Measurements from ENCODE around the gene SH2B2. TPM values are rescaled to one million over a fixed set of nuclear protein-coding genes. Genes with fewer than 3 reads are reported as not detected.

Gene SH2B2
- total RNA-seq, 1 donor from 2014 or later = 11.6 TPM

DNA sequence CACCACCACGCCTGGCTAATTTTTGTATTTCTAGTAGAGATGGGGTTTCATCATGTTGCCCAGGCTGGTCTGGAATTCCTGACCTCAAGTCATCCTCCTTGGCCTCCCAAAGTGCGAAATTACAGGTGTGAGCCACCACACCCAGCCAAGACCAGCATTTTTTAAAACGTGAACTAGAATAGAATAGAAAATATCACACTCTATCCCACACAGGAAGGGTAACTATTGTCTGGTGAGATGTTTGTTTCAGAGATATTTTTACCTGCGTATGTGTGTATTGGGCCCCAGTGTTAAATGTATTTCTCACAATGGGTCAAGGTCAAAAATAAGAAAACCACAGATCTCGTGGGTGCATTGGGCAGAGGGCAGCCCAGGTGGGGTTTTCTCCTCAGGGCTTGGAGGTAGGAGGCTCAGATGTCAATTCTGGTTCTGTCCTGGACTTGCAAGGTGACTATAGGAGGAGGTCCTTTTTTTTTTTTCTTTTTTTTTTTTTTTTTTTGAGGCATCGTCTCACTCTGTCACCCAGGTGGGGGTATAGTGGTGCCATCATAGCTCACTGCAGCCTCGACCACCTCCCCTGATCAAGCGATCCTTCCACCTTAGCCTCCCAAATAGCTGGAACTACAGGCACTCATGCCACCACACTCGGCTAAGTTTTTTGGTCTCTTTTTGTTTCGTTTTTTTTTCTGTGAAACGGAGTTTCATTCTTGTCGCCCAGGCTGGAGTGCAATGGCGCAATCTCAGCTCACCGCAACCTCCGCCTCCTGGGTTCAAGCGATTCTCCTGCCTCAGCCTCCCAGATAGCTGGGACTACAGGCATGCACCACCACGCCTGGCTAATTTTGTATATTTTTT lies 19.0 kb downstream of the SH2B2 start:
- H3K27ac Mint-ChIP-seq (ENCODE audit: unreplicated experiment) = no peak overlapping the region
- TF ChIP-seq CTCF (IDR thresholded peaks at IDR 0.05; ENCODE audit: partially characterized antibody, unreplicated experiment) = no peak
- peaks cover 6% of the 10 kb centered on the region for H3K27me3 Mint-ChIP-seq (ENCODE audit: unreplicated experiment)
- no peaks in the 10 kb centered on the region for H3K36me3 Mint-ChIP-seq (ENCODE audit: unreplicated experiment)
- H3K9me3 Mint-ChIP-seq (ENCODE audit: unreplicated experiment) = peaks cover 6% of the 10 kb centered on the region
- H3K4me1 Mint-ChIP-seq (ENCODE audit: low read depth, unreplicated experiment) = peaks cover 2% of the 10 kb centered on the region
- DNase-seq = no peak
- no peak overlapping the region for H3K4me3 Mint-ChIP-seq (ENCODE audit: unreplicated experiment)

DNA sequence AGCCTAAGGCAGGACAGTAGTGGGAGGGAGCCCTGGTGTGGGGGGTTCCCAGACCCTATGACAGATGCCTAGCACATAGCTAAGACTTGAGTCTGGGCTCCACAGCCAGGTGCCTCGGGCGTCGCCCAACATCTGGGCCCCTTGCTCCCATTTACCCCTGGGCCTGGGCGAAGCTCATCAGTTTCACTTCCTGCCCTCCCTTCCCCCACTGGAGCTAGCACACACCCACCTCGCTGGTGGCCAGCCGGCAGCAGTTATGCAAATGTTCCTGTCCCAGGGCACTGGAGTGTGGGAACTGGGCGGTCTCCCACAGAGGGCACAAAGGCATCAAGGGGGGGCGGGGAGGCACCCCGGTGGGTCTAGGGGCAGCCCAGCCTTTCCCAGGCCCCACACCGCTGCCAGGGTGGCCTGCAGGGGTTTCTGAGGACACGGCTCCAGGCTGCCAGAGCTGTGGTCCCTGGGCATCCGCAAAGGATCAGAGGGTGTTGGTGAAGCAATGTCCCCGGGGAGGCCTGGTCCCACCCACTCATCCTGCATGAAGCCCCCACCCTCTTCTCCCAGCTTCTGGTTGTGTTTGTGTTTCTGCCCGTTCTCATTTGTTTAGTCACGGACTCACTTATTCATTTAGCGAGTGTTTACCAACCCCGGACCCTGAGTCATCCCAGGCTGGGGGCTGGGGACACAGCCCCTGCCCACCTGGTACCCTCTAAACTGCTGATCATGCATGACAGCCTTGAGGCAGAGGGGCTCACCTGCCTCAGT lies 20.4 kb downstream of the SH2B2 start:
- TF ChIP-seq CTCF (IDR thresholded peaks at IDR 0.05; ENCODE audit: partially characterized antibody, unreplicated experiment) = no peak
- peak; percentile 53 for DNase-seq
- Mint-ChIP-seq H3K27ac (ENCODE audit: unreplicated experiment) (no peak overlapping the region), H3K9me3 (ENCODE audit: unreplicated experiment) (peaks cover 4% of the 10 kb centered on the region), H3K4me3 (ENCODE audit: unreplicated experiment) (no peak overlapping the region), H3K4me1 (ENCODE audit: low read depth, unreplicated experiment) (peaks cover 5% of the 10 kb centered on the region), H3K27me3 (ENCODE audit: unreplicated experiment) (no peaks in the 10 kb centered on the region), H3K36me3 (ENCODE audit: unreplicated experiment) (no peaks in the 10 kb centered on the region)

GRCh38 chr7:102310414-102310815 lies 23.7 kb downstream of the SH2B2 start:
- TF ChIP-seq CTCF (IDR thresholded peaks at IDR 0.05; ENCODE audit: partially characterized antibody, unreplicated experiment) = no peak
- Mint-ChIP-seq H3K36me3 (ENCODE audit: unreplicated experiment) (no peaks in the 10 kb centered on the region), H3K4me3 (ENCODE audit: unreplicated experiment) (peak overlapping the region; percentile 19), H3K27me3 (ENCODE audit: unreplicated experiment) (peaks cover 2% of the 10 kb centered on the region), H3K9me3 (ENCODE audit: unreplicated experiment) (peaks cover 2% of the 10 kb centered on the region), H3K4me1 (ENCODE audit: low read depth, unreplicated experiment) (peaks cover 5% of the 10 kb centered on the region), H3K27ac (ENCODE audit: unreplicated experiment) (peak overlapping the region; percentile 84)
- peak; percentile 52 for DNase-seq

GRCh38 chr7:102312317-102312716 lies 25.6 kb downstream of the SH2B2 start:
- no peak for TF ChIP-seq CTCF (IDR thresholded peaks at IDR 0.05; ENCODE audit: partially characterized antibody, unreplicated experiment)
- Mint-ChIP-seq H3K27me3 (ENCODE audit: unreplicated experiment) (peaks cover 2% of the 10 kb centered on the region), H3K27ac (ENCODE audit: unreplicated experiment) (no peak overlapping the region), H3K36me3 (ENCODE audit: unreplicated experiment) (no peaks in the 10 kb centered on the region), H3K9me3 (ENCODE audit: unreplicated experiment) (no peaks in the 10 kb centered on the region), H3K4me3 (ENCODE audit: unreplicated experiment) (no peak overlapping the region), H3K4me1 (ENCODE audit: low read depth, unreplicated experiment) (peaks cover 4% of the 10 kb centered on the region)
- DNase-seq = no peak
